Choroid plexus epithelial cell (primary cell): ENCODE data around the gene CHADL.

Source experiments
- DNase-seq: peaks from one replicate; pipeline ENCODE4 v3.0.0-alpha.2; 2010; ENCODE audit warnings: low read depth
- H3K4me3 ChIP-seq: 2 replicates; pipeline ENCODE4 v1.5.1; 2011; ENCODE audit warnings: low read depth, mild to moderate bottlenecking, control low read depth, low read length, moderate library complexity
- TF ChIP-seq, protein P1 (sequence below): conservative IDR thresholded peaks from 2 replicates; pipeline ENCODE4 v1.5.1; 2011; ENCODE audit warnings: low read depth, mild to moderate bottlenecking, control low read depth, inconsistent platforms, low read length, moderate library complexity

The CHADL gene

DNA sequence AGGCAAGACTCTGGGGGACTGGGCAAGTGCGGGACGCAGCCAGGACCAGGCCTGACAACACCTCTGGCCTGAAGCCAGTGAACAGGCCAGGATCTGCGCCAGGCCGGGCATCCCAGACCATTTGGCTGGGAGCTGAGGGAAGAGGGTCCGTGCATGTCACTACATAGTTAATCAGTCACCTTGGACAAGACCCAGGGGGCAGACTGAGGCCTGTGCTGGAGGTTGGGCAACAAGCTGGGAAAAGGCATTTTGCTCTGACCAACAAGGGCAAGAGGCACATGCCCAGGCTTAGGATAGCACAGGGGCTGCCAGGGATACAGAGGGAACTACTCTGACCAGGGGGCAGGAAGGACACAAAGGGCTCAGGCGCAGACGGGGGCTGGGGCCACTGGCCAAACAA is 7.0 kb upstream of the CHADL start:
- no peak overlapping the region for H3K4me3 ChIP-seq
- no peak for DNase-seq
- TF ChIP-seq, protein P1, sequence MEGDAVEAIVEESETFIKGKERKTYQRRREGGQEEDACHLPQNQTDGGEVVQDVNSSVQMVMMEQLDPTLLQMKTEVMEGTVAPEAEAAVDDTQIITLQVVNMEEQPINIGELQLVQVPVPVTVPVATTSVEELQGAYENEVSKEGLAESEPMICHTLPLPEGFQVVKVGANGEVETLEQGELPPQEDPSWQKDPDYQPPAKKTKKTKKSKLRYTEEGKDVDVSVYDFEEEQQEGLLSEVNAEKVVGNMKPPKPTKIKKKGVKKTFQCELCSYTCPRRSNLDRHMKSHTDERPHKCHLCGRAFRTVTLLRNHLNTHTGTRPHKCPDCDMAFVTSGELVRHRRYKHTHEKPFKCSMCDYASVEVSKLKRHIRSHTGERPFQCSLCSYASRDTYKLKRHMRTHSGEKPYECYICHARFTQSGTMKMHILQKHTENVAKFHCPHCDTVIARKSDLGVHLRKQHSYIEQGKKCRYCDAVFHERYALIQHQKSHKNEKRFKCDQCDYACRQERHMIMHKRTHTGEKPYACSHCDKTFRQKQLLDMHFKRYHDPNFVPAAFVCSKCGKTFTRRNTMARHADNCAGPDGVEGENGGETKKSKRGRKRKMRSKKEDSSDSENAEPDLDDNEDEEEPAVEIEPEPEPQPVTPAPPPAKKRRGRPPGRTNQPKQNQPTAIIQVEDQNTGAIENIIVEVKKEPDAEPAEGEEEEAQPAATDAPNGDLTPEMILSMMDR: no peak

DNA sequence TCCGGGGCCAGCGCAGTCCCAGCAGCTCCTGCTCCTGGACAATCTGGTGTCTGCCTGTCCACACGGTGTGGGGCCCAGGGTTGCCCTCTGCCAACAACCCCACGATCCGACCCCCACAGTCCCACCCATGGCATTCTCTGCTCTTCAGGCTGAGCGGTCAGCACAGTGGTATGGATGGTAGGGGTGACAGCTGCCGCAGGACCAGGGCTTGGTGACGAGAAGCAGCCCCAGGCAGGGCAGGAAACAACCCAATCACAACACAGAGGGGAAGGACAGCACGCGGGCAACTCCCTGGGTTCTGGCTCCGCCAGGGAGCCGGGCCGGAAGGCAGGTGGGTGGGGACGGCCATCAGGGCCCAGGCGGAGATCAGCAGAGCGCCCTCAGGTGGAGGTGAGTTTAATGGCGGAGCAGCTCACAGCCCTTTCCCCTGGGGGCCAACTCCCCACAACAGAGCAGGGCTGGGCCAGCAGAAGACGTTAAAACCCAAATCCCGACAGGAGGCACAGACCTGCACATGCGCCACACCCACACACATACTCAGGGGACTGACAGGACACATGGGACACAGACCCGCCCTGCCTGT is 5.3 kb upstream of the CHADL start:
- TF ChIP-seq, protein P1: peak; percentile 12

DNA sequence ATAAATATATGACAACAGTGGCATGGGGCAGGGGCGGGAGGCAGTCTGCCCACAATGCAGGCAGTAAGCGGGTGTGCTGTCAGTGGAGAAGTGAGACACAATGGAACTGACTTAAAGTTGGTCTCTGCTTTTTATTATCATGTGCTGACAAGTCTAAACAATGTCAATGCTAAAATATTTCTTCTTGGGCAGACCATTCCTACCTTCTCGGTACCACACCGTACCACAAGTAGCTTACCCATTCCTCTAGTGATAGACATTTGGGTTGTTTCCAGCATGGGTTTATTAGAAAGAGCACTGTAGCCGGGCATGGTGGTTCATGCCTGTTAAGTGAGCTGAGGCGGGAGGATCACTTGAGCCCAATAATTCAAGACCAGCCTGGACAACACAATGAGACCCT is 2.6 kb upstream of the CHADL start:
- H3K4me3 ChIP-seq: no peak overlapping the region
- TF ChIP-seq, protein P1: no peak
- no peak for DNase-seq

More for the DNA sequence above, 5.3 kb upstream of the CHADL start:
- no peak for DNase-seq
- H3K4me3 ChIP-seq: no peak overlapping the region

DNA sequence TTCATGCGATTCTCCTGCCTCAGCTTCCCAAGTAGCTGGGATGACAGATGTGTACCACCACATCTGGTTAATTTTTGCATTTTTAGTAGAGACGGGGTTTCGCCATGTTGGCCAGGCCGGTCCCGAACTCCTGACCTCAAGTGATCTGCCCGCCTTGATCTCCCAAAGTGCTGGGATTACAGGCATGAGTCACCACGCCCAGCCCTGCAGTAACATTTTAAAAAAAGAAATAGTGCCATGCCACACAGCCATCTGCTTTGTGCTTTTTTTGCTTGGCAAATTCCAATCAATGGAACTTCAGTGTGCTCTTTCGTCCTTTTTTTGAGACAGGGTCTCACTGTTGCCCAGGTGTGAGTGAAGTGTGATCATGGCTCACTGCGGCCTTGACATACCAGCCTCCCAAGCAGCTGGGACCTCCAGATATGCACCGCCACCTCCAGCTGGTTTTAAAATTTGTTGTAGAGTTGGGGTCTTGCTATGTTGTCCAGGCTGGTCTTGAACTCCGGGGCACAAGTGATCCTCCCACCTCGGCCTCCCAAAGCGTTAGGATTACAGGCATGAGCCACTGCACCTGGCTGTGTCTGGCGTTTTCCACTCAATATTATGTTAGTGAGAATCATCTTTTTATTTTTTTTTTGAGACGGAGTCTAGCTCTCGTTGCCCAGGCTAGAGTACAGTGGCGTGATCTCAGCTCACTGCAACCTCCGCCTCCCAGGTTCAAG is 1.8 kb upstream of the CHADL start:
- no peak overlapping the region for H3K4me3 ChIP-seq
- TF ChIP-seq, protein P1: no peak
- DNase-seq: no peak

DNA sequence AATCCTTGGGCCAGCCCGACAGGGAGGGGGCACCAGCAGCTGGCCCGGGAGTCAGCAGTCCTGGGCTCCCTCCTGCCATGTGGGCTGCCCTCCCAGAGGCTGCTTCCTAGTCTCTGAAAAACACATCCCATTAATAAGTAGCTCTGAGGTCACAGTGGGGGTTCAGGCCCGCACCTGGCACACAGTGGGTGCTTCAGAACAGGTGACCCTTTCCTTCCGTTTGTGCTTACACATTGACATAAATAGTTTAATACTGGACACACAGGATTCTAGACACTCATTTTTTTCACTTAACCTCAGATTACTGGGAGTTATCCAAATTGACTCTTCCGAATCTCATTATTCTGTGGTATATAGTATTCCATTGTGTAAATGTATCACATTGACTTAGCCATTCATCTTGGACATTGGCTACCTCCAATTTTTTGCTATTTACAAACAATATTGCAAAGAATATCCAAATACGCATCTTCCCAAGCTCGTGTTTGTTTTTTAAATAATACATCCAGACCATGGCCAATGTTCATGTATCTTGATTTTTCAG is 474 bp upstream of the CHADL start:
- TF ChIP-seq, protein P1: no peak
- no peak for DNase-seq
- no peak overlapping the region for H3K4me3 ChIP-seq

DNA sequence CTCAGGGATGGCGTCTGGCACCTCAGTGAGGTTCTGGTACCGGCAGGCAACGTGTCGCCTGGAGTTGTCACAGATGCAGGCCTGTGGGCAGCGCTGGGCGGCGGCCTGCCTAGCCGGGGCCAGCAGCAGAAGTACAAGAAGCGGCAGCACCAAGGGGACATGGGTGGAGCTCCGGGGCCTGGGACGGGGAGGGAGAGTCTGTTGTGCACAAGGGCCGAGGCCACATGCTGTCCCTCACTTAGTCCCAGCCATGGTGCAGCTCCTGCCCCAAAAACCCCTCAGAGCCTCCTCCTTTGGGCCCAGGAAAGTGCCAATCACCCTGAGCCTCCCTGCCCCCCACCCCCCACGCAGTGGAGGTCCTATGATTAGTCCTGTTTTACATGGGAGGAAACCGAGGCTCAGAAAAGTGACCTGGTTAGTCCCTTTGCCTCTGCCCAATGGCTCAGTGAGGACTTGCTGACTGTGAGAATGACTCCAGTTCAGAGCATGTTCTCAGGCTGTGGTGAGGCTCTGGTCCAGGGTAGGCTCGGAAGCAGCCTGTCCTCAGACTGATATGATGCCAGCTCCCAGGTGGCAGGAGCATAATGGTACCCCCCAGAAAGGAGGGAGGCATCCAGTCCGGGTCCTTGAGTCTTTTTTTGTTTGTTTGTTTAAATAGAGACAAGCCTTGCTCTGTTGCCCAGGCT is 1.1 kb downstream of the CHADL start:
- H3K4me3 ChIP-seq: no peak overlapping the region
- TF ChIP-seq, protein P1: no peak
- no peak for DNase-seq
